Stomach (tissue), 4 donors: ENCODE results near the gene ITGB5.

Experiments used
- EP300 ChIP-seq: sonication (generic); formaldehyde crosslinking; IDR thresholded peaks from one replicate; pipeline ENCODE4 v1.6.1; 2017; ENCODE audit warnings: antibody characterized with exemption
- POLR2A ChIP-seq, 4 donors: fragments of 450-650 bp; IDR thresholded peaks; one replicate each; pipeline ENCODE4 v1.6.1; 2016; ENCODE audit warnings: antibody characterized with exemption in 4 of 4, control low read depth in 2 of 4, mild to moderate bottlenecking in 1 of 4, moderate library complexity in 1 of 4
- POLR2AphosphoS5 ChIP-seq, 3 donors: sonication (generic); formaldehyde crosslinking; IDR thresholded peaks; one replicate each; pipeline ENCODE4 v1.6.1; 2016; ENCODE audit warnings: antibody characterized with exemption in 3 of 3
- TF ChIP-seq, protein P1 (sequence below), 7 experiments: fragments of 450-650 bp in 4 of 7; fragments of 200-600 bp in 3 of 7; sonication (generic) in 3 of 7; IDR thresholded peaks; one replicate each; pipeline ENCODE4 v1.5.1; 2016 to 2019; ENCODE audit warnings: antibody characterized with exemption in 7 of 7, control low read depth in 2 of 7, mild to moderate bottlenecking in 1 of 7

DNA sequence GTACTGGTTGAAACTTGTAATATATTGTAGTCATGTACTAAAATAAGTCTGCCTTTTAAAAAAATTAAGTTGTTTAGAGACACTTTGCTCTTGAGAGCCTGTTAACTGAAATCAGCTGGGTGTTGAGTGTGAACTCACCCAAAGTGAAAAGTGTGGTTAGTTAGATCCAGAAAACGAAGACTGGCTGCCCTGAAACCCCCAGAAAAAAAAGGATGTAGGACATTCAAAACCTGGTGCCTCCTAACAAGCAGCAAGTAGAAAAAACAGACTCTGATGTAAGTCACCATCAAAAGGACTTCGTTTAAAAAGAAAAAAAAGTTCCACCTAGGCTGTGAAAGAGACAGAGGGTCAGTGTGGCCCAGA is 116.1 kb downstream of the ITGB5 start:
- no peak for TF ChIP-seq EP300
- TF ChIP-seq, protein P1, sequence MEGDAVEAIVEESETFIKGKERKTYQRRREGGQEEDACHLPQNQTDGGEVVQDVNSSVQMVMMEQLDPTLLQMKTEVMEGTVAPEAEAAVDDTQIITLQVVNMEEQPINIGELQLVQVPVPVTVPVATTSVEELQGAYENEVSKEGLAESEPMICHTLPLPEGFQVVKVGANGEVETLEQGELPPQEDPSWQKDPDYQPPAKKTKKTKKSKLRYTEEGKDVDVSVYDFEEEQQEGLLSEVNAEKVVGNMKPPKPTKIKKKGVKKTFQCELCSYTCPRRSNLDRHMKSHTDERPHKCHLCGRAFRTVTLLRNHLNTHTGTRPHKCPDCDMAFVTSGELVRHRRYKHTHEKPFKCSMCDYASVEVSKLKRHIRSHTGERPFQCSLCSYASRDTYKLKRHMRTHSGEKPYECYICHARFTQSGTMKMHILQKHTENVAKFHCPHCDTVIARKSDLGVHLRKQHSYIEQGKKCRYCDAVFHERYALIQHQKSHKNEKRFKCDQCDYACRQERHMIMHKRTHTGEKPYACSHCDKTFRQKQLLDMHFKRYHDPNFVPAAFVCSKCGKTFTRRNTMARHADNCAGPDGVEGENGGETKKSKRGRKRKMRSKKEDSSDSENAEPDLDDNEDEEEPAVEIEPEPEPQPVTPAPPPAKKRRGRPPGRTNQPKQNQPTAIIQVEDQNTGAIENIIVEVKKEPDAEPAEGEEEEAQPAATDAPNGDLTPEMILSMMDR (IDR thresholded peaks at IDR 0.05): no peak
- TF ChIP-seq POLR2AphosphoS5 (IDR thresholded peaks at IDR 0.05): no peak
- no peak for TF ChIP-seq POLR2A (IDR thresholded peaks at IDR 0.05)
